HCT116 (cell line): ENCODE data around the gene MAPK6.

Experiments
- CBX3 ChIP-seq: IDR thresholded peaks from 2 replicates; pipeline ENCODE4 v1.6.1; 2012; ENCODE audit warnings: low read depth
- CEBPB ChIP-seq: IDR thresholded peaks from 2 replicates; pipeline ENCODE4 v1.6.1; 2012; ENCODE audit warnings: low read depth
- EZH2 ChIP-seq: fragments of 200-600 bp; sonication (generic); IDR thresholded peaks from 2 replicates; pipeline ENCODE4 v1.6.1; 2017; ENCODE audit warnings: antibody characterized with exemption, mixed run types
- FOSL1 ChIP-seq: IDR thresholded peaks from 2 replicates; pipeline ENCODE4 v1.6.1; 2012; ENCODE audit warnings: low read depth
- JUND ChIP-seq: IDR thresholded peaks from 2 replicates; pipeline ENCODE4 v1.6.1; 2012
- POLR2A ChIP-seq: IDR thresholded peaks from 2 replicates; pipeline ENCODE4 v1.7.0; 2011; ENCODE audit warnings: borderline replicate concordance; ENCODE audit not compliant: insufficient read depth, insufficient read length; ENCODE audit errors: extremely low read depth
- POLR2AphosphoS5 ChIP-seq: IDR thresholded peaks from 2 replicates; pipeline ENCODE4 v1.6.1; 2011; ENCODE audit warnings: mild to moderate bottlenecking, low read depth, low read length, moderate library complexity
- SIN3A ChIP-seq: IDR thresholded peaks from 2 replicates; pipeline ENCODE4 v1.6.1; 2012; ENCODE audit warnings: low read depth
- SRF ChIP-seq: IDR thresholded peaks from 2 replicates; pipeline ENCODE4 v1.6.1; 2012; ENCODE audit warnings: low read depth
- TCF7L2 ChIP-seq: IDR thresholded peaks from 2 replicates; pipeline ENCODE4 v1.7.0; 2011; ENCODE audit warnings: borderline replicate concordance, inconsistent platforms; ENCODE audit not compliant: insufficient read depth, insufficient read length; ENCODE audit errors: extremely low read depth
- YY1 ChIP-seq: IDR thresholded peaks from 2 replicates; pipeline ENCODE4 v1.6.1; 2011; ENCODE audit warnings: low read length, low read depth, moderate library complexity, mild to moderate bottlenecking; ENCODE audit not compliant: insufficient replicate concordance; ENCODE audit errors: extremely low read depth
- TF ChIP-seq, protein P1 (sequence below), 3 experiments: fragments of 200-600 bp in 1 of 3; sonication (generic) in 1 of 3; IDR thresholded peaks in 2 of 3; conservative IDR thresholded peaks in 1 of 3; 2 replicates each; pipeline ENCODE4 v1.5.1; 2012 to 2017; ENCODE audit warnings: low read depth in 2 of 3, low read length in 2 of 3, antibody characterized with exemption in 1 of 3, borderline replicate concordance in 1 of 3, control low read depth in 1 of 3, mild to moderate bottlenecking in 1 of 3, mixed read lengths in 1 of 3, mixed run types in 1 of 3, moderate library complexity in 1 of 3; ENCODE audit not compliant: insufficient read depth in 1 of 3
- TF ChIP-seq, protein P2 (sequence below): IDR thresholded peaks from 2 replicates; pipeline ENCODE4 v1.6.1; 2011; ENCODE audit warnings: mild to moderate bottlenecking, low read length, moderate library complexity; ENCODE audit not compliant: insufficient replicate concordance; ENCODE audit errors: extremely low read depth
- TF ChIP-seq, protein P3 (sequence below): IDR thresholded peaks from 2 replicates; pipeline ENCODE4 v1.6.1; 2012; ENCODE audit warnings: low read depth

DNA sequence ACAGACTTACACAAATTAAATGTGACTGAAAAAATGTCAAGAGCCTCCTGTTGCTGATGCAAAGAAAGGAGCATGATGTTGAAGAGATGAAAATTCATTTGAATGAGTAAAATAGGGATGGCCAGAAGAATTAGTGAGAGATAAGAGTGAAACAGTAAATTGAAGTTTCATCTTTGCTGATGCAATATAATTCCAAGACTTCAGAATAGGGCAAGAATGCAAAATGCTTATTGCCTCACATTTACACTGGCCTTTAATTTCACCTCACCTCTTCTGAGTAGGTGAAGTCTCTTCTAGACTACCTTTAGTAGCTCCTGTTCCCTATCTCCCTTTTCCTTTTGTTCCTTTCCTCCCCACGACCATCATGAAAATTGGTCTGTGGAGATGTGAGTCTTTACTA is 15.3 kb upstream of the MAPK6 start:
- TF ChIP-seq, protein P1, sequence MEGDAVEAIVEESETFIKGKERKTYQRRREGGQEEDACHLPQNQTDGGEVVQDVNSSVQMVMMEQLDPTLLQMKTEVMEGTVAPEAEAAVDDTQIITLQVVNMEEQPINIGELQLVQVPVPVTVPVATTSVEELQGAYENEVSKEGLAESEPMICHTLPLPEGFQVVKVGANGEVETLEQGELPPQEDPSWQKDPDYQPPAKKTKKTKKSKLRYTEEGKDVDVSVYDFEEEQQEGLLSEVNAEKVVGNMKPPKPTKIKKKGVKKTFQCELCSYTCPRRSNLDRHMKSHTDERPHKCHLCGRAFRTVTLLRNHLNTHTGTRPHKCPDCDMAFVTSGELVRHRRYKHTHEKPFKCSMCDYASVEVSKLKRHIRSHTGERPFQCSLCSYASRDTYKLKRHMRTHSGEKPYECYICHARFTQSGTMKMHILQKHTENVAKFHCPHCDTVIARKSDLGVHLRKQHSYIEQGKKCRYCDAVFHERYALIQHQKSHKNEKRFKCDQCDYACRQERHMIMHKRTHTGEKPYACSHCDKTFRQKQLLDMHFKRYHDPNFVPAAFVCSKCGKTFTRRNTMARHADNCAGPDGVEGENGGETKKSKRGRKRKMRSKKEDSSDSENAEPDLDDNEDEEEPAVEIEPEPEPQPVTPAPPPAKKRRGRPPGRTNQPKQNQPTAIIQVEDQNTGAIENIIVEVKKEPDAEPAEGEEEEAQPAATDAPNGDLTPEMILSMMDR (IDR thresholded peaks at IDR 0.05 in 2 of 3, conservative IDR thresholded peaks at IDR 0.05 in 1 of 3; ENCODE audit: borderline replicate concordance in 1 of 3, insufficient read depth in 1 of 3, low read depth in 2 of 3, low read length in 2 of 3): no peak
- TF ChIP-seq EZH2: no peak
- TF ChIP-seq POLR2AphosphoS5: no peak
- TF ChIP-seq, protein P2, sequence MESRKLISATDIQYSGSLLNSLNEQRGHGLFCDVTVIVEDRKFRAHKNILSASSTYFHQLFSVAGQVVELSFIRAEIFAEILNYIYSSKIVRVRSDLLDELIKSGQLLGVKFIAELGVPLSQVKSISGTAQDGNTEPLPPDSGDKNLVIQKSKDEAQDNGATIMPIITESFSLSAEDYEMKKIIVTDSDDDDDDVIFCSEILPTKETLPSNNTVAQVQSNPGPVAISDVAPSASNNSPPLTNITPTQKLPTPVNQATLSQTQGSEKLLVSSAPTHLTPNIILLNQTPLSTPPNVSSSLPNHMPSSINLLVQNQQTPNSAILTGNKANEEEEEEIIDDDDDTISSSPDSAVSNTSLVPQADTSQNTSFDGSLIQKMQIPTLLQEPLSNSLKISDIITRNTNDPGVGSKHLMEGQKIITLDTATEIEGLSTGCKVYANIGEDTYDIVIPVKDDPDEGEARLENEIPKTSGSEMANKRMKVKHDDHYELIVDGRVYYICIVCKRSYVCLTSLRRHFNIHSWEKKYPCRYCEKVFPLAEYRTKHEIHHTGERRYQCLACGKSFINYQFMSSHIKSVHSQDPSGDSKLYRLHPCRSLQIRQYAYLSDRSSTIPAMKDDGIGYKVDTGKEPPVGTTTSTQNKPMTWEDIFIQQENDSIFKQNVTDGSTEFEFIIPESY: no peak
- TF ChIP-seq POLR2A: no peak
- TF ChIP-seq FOSL1: no peak
- TF ChIP-seq SIN3A: no peak
- no peak for TF ChIP-seq SRF
- TF ChIP-seq, protein P3, sequence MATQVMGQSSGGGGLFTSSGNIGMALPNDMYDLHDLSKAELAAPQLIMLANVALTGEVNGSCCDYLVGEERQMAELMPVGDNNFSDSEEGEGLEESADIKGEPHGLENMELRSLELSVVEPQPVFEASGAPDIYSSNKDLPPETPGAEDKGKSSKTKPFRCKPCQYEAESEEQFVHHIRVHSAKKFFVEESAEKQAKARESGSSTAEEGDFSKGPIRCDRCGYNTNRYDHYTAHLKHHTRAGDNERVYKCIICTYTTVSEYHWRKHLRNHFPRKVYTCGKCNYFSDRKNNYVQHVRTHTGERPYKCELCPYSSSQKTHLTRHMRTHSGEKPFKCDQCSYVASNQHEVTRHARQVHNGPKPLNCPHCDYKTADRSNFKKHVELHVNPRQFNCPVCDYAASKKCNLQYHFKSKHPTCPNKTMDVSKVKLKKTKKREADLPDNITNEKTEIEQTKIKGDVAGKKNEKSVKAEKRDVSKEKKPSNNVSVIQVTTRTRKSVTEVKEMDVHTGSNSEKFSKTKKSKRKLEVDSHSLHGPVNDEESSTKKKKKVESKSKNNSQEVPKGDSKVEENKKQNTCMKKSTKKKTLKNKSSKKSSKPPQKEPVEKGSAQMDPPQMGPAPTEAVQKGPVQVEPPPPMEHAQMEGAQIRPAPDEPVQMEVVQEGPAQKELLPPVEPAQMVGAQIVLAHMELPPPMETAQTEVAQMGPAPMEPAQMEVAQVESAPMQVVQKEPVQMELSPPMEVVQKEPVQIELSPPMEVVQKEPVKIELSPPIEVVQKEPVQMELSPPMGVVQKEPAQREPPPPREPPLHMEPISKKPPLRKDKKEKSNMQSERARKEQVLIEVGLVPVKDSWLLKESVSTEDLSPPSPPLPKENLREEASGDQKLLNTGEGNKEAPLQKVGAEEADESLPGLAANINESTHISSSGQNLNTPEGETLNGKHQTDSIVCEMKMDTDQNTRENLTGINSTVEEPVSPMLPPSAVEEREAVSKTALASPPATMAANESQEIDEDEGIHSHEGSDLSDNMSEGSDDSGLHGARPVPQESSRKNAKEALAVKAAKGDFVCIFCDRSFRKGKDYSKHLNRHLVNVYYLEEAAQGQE: no peak
- TF ChIP-seq TCF7L2: no peak
- TF ChIP-seq JUND: no peak
- no peak for TF ChIP-seq CEBPB
- TF ChIP-seq YY1: no peak
- TF ChIP-seq CBX3: no peak
